Stimulated activated CD8-positive, alpha-beta memory T cell treated with anti-CD3 and anti-CD28 coated beads, Interleukin-12 subunit alpha, Interleukin-12 subunit beta, amount 100 ng/mL, for 24 hours (primary cell): Measurements from ENCODE around the gene ARID5A.
"Not testable (repeated sequence)": the region's sequence is repeated elsewhere in the genome, so short reads cannot be mapped to it uniquely, and the experiment has no call there.

Experiments
- DNase-seq: peaks from one replicate; pipeline ENCODE4 v3.0.0-alpha.2; 2020; ENCODE audit errors: extremely low read depth

Gene ARID5A, protein sequence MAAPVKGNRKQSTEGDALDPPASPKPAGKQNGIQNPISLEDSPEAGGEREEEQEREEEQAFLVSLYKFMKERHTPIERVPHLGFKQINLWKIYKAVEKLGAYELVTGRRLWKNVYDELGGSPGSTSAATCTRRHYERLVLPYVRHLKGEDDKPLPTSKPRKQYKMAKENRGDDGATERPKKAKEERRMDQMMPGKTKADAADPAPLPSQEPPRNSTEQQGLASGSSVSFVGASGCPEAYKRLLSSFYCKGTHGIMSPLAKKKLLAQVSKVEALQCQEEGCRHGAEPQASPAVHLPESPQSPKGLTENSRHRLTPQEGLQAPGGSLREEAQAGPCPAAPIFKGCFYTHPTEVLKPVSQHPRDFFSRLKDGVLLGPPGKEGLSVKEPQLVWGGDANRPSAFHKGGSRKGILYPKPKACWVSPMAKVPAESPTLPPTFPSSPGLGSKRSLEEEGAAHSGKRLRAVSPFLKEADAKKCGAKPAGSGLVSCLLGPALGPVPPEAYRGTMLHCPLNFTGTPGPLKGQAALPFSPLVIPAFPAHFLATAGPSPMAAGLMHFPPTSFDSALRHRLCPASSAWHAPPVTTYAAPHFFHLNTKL

DNA sequence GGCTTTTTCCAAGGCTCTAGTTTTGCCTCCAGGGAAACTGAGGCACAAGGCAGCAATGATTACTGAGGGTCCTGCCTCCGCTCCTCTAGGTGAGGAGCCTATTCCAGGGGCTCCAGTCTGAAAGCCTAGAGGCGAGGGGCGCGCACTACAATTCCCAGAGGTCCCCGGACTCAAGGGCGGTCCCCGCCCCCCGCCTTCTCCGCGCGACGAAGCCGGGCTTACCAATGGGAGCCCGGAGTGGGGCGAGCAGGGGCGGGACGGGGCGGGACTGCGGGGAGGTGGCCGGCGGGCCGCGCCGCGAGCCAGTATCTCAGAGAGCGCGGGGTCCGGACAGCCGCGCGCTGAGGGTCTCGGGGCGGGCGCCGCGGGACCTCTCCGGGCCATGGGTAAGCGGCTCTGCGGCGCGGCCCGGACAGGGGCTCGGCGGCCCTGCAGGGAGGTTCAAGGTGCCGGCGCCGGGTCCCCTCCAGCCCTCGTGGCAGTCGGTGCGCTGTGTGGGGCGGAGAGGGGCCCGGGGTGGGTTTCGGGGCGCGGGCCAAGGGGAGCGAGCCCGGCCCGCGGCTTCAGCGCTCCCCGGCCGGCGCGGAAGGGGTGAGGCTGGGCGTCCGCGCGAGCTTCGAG, at the start of gene ARID5A:
Gene ARID5A (plus strand): TSS at position 308 of the 621 bp plus-strand sequence. CDS start 75 bp downstream, at position 383.
- peak; percentile 90 for DNase-seq

DNA sequence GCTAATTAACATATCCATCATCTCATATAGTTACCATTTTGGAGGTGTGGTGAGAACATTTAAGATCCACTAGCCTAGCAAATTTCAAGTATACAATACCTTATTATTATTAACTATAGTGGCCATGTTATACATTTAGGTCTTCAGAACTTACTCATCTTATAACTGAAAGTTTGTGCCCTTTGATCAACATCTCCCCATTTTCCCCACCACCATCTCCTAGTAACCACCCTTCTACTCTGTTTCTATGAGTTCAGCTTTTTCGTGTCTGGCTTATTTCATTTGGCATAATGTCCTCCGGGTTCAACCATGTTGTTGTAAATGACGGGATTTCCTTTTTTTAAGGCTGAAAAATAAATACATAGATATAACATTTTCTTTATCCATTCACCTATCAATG, 47.3 kb upstream of the ARID5A start:
- DNase-seq = no peak

DNA sequence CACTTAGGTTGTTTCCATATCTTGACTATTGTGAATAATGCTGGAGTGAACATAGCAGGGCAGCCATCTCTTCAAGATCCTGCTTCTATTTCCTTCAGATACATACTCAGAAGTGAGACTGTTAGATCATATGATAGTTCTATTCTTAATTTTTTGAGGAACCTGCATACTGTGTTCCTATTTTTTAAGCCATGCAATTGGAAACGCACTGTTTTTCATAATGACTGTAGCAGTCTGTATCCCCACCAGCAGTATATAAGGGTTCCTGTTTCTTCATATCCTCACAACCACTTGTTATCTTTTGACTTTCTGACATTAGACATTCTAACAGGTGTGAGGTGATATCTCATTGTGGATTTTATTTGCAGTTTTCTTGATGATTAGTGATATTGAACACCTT, 46.9 kb upstream of the ARID5A start:
- no peak for DNase-seq

DNA sequence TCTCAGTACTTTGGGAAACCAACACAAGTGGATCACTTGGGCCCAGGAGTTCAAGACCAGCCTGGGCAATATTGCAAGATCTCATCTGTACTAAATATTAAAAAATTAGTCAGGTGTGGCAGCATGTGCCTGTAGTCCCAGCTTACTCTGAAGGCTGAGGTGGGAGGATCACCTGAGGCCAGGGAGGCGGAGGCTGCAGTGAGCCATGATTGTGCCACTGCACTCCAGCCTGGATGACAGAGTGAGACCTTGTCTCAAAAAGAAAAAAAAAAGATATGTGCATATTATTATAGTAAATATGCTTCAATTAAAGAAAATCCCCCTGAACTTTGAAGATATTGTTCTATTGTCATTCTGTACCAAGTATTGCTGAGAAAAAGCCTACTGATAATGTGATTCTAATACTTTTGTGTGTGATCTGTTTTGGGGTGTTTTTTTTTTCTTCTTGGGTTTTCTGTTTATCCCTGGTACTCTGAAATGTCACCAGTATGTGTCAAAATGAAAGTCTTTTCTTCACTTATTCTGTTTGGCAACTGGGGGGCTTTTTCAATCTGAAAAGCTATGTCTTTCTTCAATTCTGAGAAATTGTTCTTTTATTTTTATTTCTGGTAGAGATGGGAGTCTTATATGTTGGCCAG, 44.6 kb upstream of the ARID5A start:
- DNase-seq = no peak

DNA sequence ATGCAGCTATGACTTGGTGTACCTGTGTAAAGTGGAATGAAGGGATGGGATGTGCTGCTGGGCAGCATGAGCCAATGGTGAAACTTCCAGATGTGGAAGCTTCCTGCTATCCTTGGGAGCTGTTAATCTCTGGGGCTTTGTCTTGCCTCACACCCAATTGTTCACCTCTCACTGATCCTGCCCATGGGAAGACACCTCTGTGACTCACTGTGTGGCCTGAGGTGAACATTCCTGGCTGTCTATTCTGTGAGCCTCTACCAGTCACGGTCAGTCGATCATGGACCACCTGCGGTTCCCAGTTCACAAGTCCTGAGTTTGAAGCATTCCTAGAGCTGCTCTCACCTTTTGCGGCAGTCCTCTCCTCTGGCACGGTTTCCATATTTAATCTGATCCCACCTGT, 43.5 kb upstream of the ARID5A start:
- no peak for DNase-seq

DNA sequence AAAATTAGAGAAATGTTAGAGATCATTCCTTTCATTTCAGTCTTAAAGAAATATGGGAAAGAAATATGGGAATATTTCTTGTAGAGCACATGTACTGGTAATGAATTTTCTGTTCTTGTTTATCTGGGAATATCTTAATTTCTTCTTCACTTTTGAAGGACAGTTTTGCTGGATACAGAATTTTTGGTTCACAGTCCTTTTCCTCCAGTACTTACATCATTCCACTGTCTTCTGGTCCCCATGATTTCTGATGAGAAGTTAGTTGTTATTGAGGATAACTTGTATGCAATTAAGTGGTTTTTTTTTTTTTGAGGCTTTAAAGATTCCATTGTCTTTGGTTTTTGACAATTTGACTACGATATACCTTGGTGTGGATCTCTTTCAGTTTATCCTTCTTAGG, 42.4 kb upstream of the ARID5A start:
- no peak for DNase-seq

DNA sequence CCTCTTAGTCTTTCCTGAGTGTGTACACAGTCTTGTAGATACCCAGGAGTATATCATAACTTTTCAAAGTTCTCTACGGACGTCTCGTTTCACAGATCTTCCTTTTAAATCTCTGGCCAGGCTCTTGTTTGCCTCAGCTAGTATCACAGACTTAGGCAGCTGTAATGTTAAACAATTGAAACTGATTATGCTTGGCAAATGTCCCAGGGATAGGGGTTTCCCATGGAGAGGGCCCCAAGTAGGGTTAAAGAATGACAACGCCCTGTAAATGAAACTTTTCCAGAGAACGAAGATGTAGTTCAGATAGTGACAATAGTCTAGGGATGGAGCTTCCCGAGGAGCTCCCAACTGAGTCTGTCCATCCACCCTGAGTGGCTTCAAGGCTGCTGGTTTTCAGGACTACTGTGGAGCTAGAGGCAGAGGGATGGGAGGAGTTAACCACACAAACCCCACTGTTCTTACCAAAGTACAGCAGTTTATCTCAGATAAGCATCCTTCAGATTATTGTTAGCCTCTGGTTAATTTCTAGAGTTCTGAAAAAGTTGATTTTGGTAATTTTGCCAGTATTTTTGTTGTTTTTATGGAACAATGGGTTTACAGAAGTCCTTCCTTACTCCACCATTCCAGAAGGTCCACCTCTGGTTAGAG, 40.4 kb upstream of the ARID5A start:
- no peak for DNase-seq

DNA sequence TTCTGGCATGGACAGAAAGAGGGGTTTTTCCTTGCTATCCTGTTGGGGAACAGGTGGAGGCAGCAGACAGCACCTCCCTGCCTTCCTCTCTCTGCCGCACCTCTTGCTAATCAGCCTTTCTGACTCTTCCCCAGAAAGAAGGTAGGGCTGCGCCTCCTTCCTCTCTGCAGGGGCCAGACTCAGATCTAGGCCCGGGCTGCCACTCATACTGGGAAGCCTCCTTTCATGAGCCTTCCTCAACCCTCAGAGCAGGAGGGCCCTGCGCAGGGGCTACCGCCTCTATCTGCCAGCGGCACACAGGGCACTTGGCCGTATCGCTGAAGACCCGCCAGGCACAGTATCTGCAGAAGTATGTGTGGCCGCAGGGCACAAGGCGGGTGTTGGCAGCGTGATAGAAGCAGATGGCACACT, 38.5 kb upstream of the ARID5A start:
- DNase-seq = no peak

DNA sequence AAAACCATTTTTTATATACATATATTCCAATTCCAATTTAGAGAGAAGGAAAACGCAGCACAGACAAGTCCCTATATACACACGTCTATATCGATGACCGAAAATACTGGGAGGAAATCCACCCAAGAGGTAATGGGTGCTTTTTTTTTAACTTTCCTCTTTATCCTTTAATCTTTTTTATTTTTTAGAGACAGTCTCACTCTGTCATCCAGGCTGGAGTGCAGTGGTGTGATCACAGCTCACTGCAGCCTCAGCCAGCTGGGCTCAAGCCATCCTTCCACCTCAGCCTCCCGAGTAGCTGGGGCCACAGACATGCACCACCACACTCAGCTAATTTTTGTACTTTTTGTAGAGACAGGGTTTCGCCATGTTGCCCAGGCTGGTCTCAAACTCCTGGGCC, 37.9 kb upstream of the ARID5A start:
- not testable (repeated sequence) for DNase-seq

DNA sequence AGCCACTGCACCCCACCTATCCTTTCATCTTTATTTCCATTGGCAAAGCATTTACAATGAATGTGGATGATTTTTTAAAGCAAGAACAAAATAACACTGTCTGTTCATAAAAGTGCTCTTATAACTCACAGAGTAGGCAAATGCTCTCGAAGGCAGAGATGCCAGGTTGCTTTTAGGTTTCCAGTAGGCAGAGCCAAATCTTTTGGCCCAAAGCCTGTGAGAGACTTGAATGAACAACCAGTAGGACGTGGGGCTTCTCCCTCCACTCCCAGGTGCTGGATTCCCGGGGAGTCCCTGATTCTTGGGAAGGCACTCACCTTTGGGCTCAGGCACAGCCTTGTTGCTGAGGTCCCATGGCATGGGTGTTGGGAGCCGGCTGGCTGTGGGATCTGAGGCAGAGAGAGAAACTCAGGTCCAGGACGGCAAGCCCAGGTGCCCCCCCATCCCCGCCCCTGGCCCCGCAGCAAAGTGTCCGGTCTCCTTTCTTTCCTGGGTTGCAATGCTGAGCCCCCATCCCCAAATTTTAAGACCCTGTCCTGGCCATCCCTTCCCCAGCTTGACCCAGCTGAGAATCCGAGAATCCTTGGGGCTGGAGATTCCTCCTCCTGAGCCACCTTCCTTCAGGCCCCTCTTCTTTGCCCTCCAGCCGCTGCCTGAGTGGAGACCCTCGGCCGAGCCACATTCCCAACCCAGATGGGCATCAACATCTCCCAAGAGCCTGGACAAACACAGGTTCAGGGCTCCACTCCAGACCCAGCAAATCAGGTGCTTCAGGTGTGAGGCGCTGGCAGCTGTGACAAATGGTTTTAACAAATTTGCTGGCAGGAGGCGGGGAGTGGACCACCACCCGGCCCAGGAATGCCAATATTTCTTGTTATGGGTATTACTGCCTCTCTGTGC, 37.2 kb upstream of the ARID5A start:
- DNase-seq = no peak

DNA sequence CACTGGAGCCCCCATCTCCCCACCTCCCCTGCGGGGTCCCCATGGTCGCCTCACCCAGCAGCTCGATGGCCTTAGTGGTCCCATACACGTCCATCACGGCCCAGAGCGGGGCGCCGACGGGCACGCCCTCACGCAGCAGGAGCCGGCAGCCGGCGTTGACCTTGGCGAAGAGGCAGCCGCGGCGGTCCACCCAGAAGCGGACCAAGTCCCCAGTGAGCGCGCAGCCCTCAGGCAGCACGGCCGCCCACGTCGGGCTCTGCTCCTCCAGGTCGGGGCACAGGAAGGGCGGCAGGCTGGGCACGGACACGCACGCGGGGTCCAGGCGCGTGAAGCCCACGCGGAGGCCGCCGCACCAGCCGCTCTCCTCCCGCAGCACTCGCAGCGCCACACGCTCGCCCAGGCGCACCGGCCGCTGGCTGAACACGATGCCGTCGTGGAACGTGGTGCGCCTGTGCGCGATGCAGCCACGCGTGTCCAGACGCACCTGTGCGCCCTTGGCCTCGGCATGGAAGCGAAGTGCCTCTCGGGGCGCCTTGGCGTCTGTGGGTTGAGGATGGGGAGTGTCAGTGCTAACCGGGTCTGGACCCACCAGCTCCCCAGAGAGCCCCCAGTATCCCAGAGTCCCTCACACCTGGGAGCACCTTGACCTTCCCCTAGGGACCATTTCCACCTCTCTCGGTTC, 36.0 kb upstream of the ARID5A start:
- no peak for DNase-seq

DNA sequence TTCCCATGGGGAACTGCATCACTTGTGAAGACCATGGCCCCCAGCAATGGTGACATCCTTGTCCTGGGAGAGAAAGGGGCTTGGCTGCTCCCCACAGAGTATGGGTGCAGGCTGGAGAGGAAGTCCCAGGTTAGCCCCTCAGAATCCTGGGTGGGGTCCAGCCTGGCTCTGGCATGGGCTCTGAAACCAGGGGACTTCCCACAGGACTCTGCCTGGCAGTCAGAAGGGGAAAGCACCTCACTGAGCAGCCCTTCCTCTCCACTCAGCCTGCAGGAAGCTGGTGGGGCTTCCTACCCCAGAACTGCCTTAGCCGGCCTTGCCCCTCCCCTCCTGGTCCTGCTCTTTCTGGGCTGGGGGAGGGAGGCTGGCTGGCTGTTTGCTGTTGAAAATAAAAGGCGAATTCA, 35.1 kb upstream of the ARID5A start:
- DNase-seq = no peak

DNA sequence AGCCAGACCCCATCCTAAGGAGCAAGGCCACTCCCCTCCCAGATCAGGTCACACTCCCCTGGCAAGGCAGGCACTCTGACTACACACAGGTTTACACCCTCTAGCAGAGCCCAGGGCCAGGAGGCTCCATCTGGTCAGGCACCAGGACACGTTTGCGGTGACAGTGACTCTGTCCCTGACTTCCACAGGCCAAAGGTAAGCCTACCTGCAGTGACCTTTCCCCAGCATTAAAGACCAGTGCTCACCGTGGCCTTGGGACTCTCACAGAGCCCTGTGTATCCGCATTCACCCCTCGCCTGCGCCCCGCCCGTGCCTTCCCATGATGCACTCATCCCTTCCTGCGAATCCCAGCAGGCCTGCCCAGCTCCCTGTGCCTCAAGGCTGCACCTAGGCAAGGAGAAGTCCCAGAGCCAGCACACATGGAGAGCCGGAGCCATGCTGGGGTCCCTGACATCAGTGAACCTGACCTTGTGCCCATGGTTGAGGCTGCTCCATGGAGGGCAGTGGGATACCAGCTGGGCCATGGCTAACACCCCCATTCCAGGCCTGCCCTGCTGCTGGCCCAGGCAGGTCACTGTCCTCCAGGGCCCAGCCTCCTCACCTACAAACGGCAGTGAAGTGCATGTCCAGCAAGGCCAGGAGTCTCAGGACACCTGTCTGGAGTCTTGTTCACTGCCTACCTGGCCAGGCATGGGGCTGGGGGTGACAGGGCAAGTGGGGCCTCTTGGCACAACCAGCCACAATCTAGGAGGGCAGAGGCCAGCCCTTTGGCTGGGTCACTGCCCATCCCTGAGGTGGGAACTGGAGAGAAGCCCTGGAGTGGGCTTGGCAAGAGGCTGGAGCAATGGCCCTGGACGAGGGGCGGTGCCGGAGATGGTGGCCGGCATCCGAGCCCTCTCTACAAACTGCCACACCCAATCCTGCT, 34.4 kb upstream of the ARID5A start:
- no peak for DNase-seq

DNA sequence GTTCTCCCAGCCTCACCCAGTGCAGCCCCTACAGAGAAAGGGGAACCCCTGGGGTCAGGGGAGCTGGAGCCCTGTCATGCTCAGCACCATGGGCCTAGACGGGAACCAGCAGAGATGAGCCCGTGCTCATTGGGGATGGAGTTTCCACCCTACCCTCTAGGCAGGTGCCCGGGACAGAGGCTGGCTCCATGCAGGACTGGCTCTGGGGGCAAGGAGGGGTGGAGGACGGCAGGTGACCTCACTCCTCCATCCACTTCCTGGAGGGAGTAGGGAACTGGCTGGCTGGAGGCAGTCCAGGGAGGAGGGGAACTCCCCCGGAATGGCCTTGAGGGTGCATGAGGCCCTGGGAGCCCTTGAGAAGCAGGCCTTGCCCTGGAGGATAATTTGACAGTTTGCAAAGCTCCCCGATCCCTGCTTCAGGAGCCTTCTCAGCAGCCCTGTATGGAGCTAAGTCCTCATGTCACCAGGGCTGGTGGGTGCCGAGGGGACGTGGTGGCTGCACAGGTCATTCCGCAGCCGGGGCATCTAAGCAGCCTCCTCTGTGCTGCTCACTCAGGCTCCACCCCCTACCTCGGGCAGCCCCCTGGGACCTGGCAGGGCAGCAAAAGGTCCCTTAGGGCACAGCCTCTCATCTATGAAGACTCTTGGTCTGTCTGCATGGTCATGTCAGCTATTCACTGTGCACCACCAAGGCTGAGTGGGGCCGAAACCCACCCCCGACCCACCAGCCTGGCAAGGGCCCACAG, 33.5 kb upstream of the ARID5A start:
- no peak for DNase-seq

DNA sequence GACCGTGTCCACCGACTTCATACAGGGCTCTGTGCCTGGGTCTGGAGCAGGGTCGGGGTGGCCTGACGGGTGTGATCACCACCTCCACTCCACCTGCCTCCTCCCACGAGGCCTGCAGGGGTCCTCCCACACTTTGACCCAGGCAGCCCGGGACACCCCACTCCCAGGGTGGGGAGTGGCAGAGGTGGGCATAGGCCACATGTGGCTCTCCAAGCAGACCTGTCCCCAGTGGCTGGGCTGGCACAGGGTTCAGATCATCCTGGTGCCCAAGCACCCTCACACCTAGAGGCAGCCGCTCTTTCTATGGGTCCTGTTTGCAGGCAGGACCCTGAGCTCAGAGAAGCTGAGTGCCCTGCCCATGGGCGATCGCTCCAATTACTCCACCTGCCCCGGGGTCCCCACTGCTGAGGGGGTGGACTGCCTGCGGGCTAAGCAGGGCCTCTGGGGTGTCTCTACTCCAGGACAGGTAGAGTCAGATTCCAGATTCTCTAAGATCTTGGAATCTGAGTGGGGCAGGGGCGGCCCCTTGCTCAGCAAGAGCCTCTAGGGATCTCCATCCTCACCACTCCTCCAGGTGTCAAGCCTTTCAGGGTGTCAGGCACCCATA, 32.8 kb upstream of the ARID5A start:
- no peak for DNase-seq

DNA sequence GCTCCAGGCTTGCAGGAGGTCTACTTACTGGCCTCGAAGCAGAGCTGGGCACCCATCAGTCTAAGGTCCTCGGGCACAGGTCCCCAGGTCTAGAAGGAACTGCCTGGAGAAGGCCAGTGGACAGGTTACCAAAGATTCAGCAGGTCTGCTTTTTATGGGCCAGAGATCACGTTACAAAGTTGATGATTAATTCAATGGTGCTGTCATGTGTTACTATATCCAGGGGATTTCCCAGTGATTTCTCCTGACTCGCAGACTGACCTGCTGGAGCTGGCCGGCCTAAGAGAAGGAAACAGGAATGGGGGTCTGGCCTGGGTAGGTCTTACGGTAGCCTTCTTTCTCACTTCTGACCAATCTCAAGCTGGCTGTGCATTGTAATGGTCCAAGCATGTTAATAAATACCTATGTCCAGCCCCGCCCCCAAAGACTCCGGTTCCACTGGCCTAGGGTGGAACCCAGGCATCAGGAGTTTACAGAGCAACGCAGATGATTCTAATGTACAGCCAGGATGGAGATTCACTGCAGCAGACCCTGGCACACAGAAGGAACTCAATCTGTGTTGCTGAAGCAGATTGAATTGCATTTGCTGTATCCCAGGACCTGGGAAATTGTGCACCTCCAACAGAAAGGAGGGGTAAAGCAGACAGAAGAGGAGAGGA, 31.2 kb upstream of the ARID5A start, which contains the start of gene NEURL3:
Gene NEURL3 (minus strand): TSS at position 127 of the 659 bp plus-strand sequence. CDS start 71 bp downstream, at position 56.
- DNase-seq = no peak
